Measurements from ENCODE around the gene EHMT1.
A peak's percentile ranks its signal among the peaks of the same experiment; 100 is the strongest.
"Not testable (repeated sequence)": the region's sequence is repeated elsewhere in the genome, so short reads cannot be mapped to it uniquely, and the experiment has no call there.

Gene EHMT1

GRCh38 chr9:137722481-137722880 is 103.7 kb downstream of the EHMT1 start:
- peaks cover 76% of the 10 kb centered on the region for H3K36me3 Mint-ChIP-seq (ENCODE audit: low read depth)
- peak overlapping the region; percentile 57 for H3K4me3 Mint-ChIP-seq
- peaks cover 59% of the 10 kb centered on the region for H3K9me3 Mint-ChIP-seq
- no peaks in the 10 kb centered on the region for H3K27me3 Mint-ChIP-seq (ENCODE audit: low read depth)
- H3K27ac Mint-ChIP-seq = peak overlapping the region; percentile 78
- H3K4me1 Mint-ChIP-seq (ENCODE audit: low read depth) = peaks cover 29% of the 10 kb centered on the region

GRCh38 chr9:137723356-137723755 is 104.6 kb downstream of the EHMT1 start:
- Mint-ChIP-seq H3K4me1 (ENCODE audit: low read depth) (peaks cover 31% of the 10 kb centered on the region), H3K27ac (peak overlapping the region; percentile 88), H3K36me3 (ENCODE audit: low read depth) (peaks cover 75% of the 10 kb centered on the region), H3K9me3 (peaks cover 55% of the 10 kb centered on the region), H3K4me3 (peak overlapping the region; percentile 54)
- H3K27me3 Mint-ChIP-seq (ENCODE audit: low read depth) = not testable (repeated sequence)

- Mint-ChIP-seq H3K4me1 (ENCODE audit: low read depth) (peaks cover 31% of the 10 kb centered on the region), H3K36me3 (ENCODE audit: low read depth) (peaks cover 76% of the 10 kb centered on the region), H3K27me3 (ENCODE audit: low read depth) (no peaks in the 10 kb centered on the region), H3K9me3 (peaks cover 50% of the 10 kb centered on the region), H3K4me3 (peak overlapping the region; percentile 54), H3K27ac (peak overlapping the region; percentile 88)
Observed at GRCh38 chr9:137723783-137724445, 105.1 kb downstream of the EHMT1 start.

- H3K36me3 Mint-ChIP-seq (ENCODE audit: low read depth) = peaks cover 74% of the 10 kb centered on the region
- peaks cover 44% of the 10 kb centered on the region for H3K9me3 Mint-ChIP-seq
- H3K4me1 Mint-ChIP-seq (ENCODE audit: low read depth) = peaks cover 31% of the 10 kb centered on the region
- H3K4me3 Mint-ChIP-seq = no peak overlapping the region
- H3K27me3 Mint-ChIP-seq (ENCODE audit: low read depth) = no peaks in the 10 kb centered on the region
- peak overlapping the region; percentile 59 for H3K27ac Mint-ChIP-seq
Observed at GRCh38 chr9:137724818-137725240, 106.0 kb downstream of the EHMT1 start.

GRCh38 chr9:137725598-137725997 is 106.8 kb downstream of the EHMT1 start:
- Mint-ChIP-seq H3K4me3 (no peak overlapping the region), H3K27ac (peak overlapping the region; percentile 41), H3K27me3 (ENCODE audit: low read depth) (no peaks in the 10 kb centered on the region), H3K9me3 (peaks cover 44% of the 10 kb centered on the region), H3K36me3 (ENCODE audit: low read depth) (peaks cover 74% of the 10 kb centered on the region), H3K4me1 (ENCODE audit: low read depth) (peaks cover 31% of the 10 kb centered on the region)

GRCh38 chr9:137726336-137726735 is 107.5 kb downstream of the EHMT1 start:
- not testable (repeated sequence) for H3K27ac Mint-ChIP-seq; H3K4me3 Mint-ChIP-seq; H3K27me3 Mint-ChIP-seq (ENCODE audit: low read depth)
- peaks cover 78% of the 10 kb centered on the region for H3K36me3 Mint-ChIP-seq (ENCODE audit: low read depth)
- peaks cover 46% of the 10 kb centered on the region for H3K9me3 Mint-ChIP-seq
- H3K4me1 Mint-ChIP-seq (ENCODE audit: low read depth) = peaks cover 30% of the 10 kb centered on the region

- no peak overlapping the region for H3K4me3 Mint-ChIP-seq
- no peak overlapping the region for H3K27ac Mint-ChIP-seq
- H3K36me3 Mint-ChIP-seq (ENCODE audit: low read depth) = peaks cover 76% of the 10 kb centered on the region
- H3K4me1 Mint-ChIP-seq (ENCODE audit: low read depth) = peaks cover 26% of the 10 kb centered on the region
- H3K9me3 Mint-ChIP-seq = peaks cover 42% of the 10 kb centered on the region
- no peaks in the 10 kb centered on the region for H3K27me3 Mint-ChIP-seq (ENCODE audit: low read depth)
Observed at GRCh38 chr9:137726764-137727163, 108.0 kb downstream of the EHMT1 start.

GRCh38 chr9:137727716-137728115 is 108.9 kb downstream of the EHMT1 start:
- H3K9me3 Mint-ChIP-seq = peaks cover 36% of the 10 kb centered on the region
- peak overlapping the region; percentile 36 for H3K27ac Mint-ChIP-seq
- H3K36me3 Mint-ChIP-seq (ENCODE audit: low read depth) = peaks cover 77% of the 10 kb centered on the region
- H3K4me3 Mint-ChIP-seq = no peak overlapping the region
- no peaks in the 10 kb centered on the region for H3K27me3 Mint-ChIP-seq (ENCODE audit: low read depth)
- peaks cover 17% of the 10 kb centered on the region for H3K4me1 Mint-ChIP-seq (ENCODE audit: low read depth)

GRCh38 chr9:137728444-137729311 is 109.9 kb downstream of the EHMT1 start:
- Mint-ChIP-seq H3K4me1 (ENCODE audit: low read depth) (peaks cover 13% of the 10 kb centered on the region), H3K4me3 (no peak overlapping the region), H3K27me3 (ENCODE audit: low read depth) (no peaks in the 10 kb centered on the region), H3K27ac (peak overlapping the region; percentile 9), H3K9me3 (peaks cover 43% of the 10 kb centered on the region), H3K36me3 (ENCODE audit: low read depth) (peaks cover 86% of the 10 kb centered on the region)

- Mint-ChIP-seq H3K4me1 (ENCODE audit: low read depth) (peaks cover 5% of the 10 kb centered on the region), H3K27ac (no peak overlapping the region), H3K27me3 (ENCODE audit: low read depth) (no peaks in the 10 kb centered on the region), H3K9me3 (peaks cover 45% of the 10 kb centered on the region), H3K36me3 (ENCODE audit: low read depth) (peaks cover 82% of the 10 kb centered on the region), H3K4me3 (no peak overlapping the region)
Observed at GRCh38 chr9:137731216-137731946, 112.6 kb downstream of the EHMT1 start.

- peaks cover 38% of the 10 kb centered on the region for H3K9me3 Mint-ChIP-seq
- H3K4me3 Mint-ChIP-seq = no peak overlapping the region
- H3K4me1 Mint-ChIP-seq (ENCODE audit: low read depth) = peaks cover 4% of the 10 kb centered on the region
- peaks cover 74% of the 10 kb centered on the region for H3K36me3 Mint-ChIP-seq (ENCODE audit: low read depth)
- no peak overlapping the region for H3K27ac Mint-ChIP-seq
- no peaks in the 10 kb centered on the region for H3K27me3 Mint-ChIP-seq (ENCODE audit: low read depth)
Observed at GRCh38 chr9:137731947-137732813, 113.4 kb downstream of the EHMT1 start.

- Mint-ChIP-seq H3K9me3 (peaks cover 34% of the 10 kb centered on the region), H3K4me3 (no peak overlapping the region), H3K4me1 (ENCODE audit: low read depth) (no peaks in the 10 kb centered on the region), H3K36me3 (ENCODE audit: low read depth) (peaks cover 66% of the 10 kb centered on the region), H3K27me3 (ENCODE audit: low read depth) (no peaks in the 10 kb centered on the region), H3K27ac (no peak overlapping the region)
Observed at GRCh38 chr9:137733429-137733828, 114.6 kb downstream of the EHMT1 start.

GRCh38 chr9:137734181-137734580 is 115.4 kb downstream of the EHMT1 start:
- Mint-ChIP-seq H3K27ac (no peak overlapping the region), H3K4me1 (ENCODE audit: low read depth) (no peaks in the 10 kb centered on the region), H3K27me3 (ENCODE audit: low read depth) (no peaks in the 10 kb centered on the region), H3K4me3 (no peak overlapping the region), H3K36me3 (ENCODE audit: low read depth) (peaks cover 59% of the 10 kb centered on the region), H3K9me3 (peaks cover 34% of the 10 kb centered on the region)

Data from T-helper 1 cell treated with Interleukin-12 subunit alpha and Interleukin-12 subunit beta and Interleukin-4 antibody, amounts not matched to agents 30 μg/mL and 1 μg/mL, for 36 hours (primary cell).